Measurements from ENCODE around the gene FAM72D.
"Not testable (repeated sequence)": the region's sequence is repeated elsewhere in the genome, so short reads cannot be mapped to it uniquely, and the experiment has no call there.

- TF ChIP-seq POLR2A, CTCF (IDR thresholded peaks at IDR 0.05): not testable (repeated sequence)
Measured at GRCh38 chr1:145155421-145155820, 59.6 kb downstream of the FAM72D start.
